WTC11 (cell line): ENCODE measurements around the gene SUSD4. TPM values are rescaled to one million over a fixed set of nuclear protein-coding genes. Genes with fewer than 3 reads are reported as not detected.

Experiments used
- ATAC-seq: fragments of 200-7000 bp; cut with Tn5 transposase; 2 replicates; pipeline ENCODE4 v1.10.0; 2021; ENCODE audit warnings: mild to moderate bottlenecking, moderate library complexity
- CTCF ChIA-PET: fragments of 300-600 bp; sonication (Branson Sonifier 250); formaldehyde crosslinking; loops from one replicate; lab custom pipeline; 2021; ENCODE audit warnings: antibody characterized with exemption; lab: Charles Lee
- POLR2A ChIA-PET: fragments of 350-600 bp; sonication (Branson Sonifier 250); formaldehyde crosslinking; loops from one replicate; lab custom pipeline; 2021; ENCODE audit warnings: antibody characterized with exemption; lab: Charles Lee
- DNase-seq: peaks from one replicate; pipeline ENCODE4 v3.0.0; 2021; ENCODE audit warnings: low spot score
- H3K27ac Mint-ChIP-seq: 2 replicates; pipeline ENCODE4 v1.8.0; 2021; ENCODE audit warnings: mixed read lengths
- H3K27me3 Mint-ChIP-seq: 2 replicates; pipeline ENCODE4 v1.8.0; 2021; ENCODE audit warnings: low read depth, mild to moderate bottlenecking, moderate library complexity, mixed read lengths
- H3K36me3 Mint-ChIP-seq: 2 replicates; pipeline ENCODE4 v1.8.0; 2021; ENCODE audit warnings: mixed read lengths
- H3K4me1 Mint-ChIP-seq: 2 replicates; pipeline ENCODE4 v1.8.0; 2022; ENCODE audit warnings: mixed read lengths
- H3K4me3 Mint-ChIP-seq: 2 replicates; pipeline ENCODE4 v1.8.0; 2021; ENCODE audit warnings: mild to moderate bottlenecking, moderate library complexity, mixed read lengths
- H3K9me3 Mint-ChIP-seq: 2 replicates; pipeline ENCODE4 v1.8.0; 2021; ENCODE audit warnings: mixed read lengths
- CBFB ChIP-seq: sonication (generic); formaldehyde crosslinking; IDR thresholded peaks from 2 replicates; pipeline ENCODE4 v1.8.1; 2022; ENCODE audit warnings: mild to moderate bottlenecking, low read depth, missing genetic modification reagents
- CDX4 ChIP-seq: fragments of 250-450 bp; sonication (Bioruptor Pico); IDR thresholded peaks from 2 replicates; pipeline ENCODE4 v1.9.0; 2021; ENCODE audit warnings: moderate library complexity, mild to moderate bottlenecking, inconsistent platforms, borderline replicate concordance
- E2F1 ChIP-seq: sonication (generic); formaldehyde crosslinking; IDR thresholded peaks from 2 replicates; pipeline ENCODE4 v1.8.0; 2022; ENCODE audit warnings: mild to moderate bottlenecking, missing genetic modification reagents
- E2F5 ChIP-seq: sonication (generic); formaldehyde crosslinking; IDR thresholded peaks from 2 replicates; pipeline ENCODE4 v1.8.1; 2022; ENCODE audit warnings: mild to moderate bottlenecking, moderate library complexity, missing genetic modification reagents
- ELF4 ChIP-seq: sonication (generic); formaldehyde crosslinking; IDR thresholded peaks from 2 replicates; pipeline ENCODE4 v1.8.1; 2022; ENCODE audit warnings: low read depth, mild to moderate bottlenecking, moderate library complexity, missing genetic modification reagents
- ESRRA ChIP-seq: sonication (generic); formaldehyde crosslinking; IDR thresholded peaks from 2 replicates; pipeline ENCODE4 v1.8.1; 2022; ENCODE audit warnings: mild to moderate bottlenecking, missing genetic modification reagents, borderline replicate concordance
- GTF2I ChIP-seq: fragments of 250-450 bp; sonication (Bioruptor Pico); conservative IDR thresholded peaks from 2 replicates; pipeline ENCODE4 v1.4.0; 2021; ENCODE audit warnings: mild to moderate bottlenecking
- JAZF1 ChIP-seq: fragments of 250-450 bp; sonication (Bioruptor Pico); IDR thresholded peaks from 2 replicates; pipeline ENCODE4 v1.9.0; 2021; ENCODE audit warnings: moderate library complexity, mild to moderate bottlenecking, inconsistent platforms
- JUN ChIP-seq: sonication (generic); formaldehyde crosslinking; IDR thresholded peaks from 2 replicates; pipeline ENCODE4 v1.8.0; 2023; ENCODE audit warnings: mild to moderate bottlenecking, missing genetic modification reagents
- MXD4 ChIP-seq: fragments of 250-450 bp; sonication (Bioruptor Pico); IDR thresholded peaks from 2 replicates; pipeline ENCODE4 v1.8.0; 2021; ENCODE audit warnings: mild to moderate bottlenecking, moderate library complexity, borderline replicate concordance
- NFYB ChIP-seq: sonication (generic); formaldehyde crosslinking; conservative IDR thresholded peaks from 2 replicates; pipeline ENCODE4 v1.8.0; 2022; ENCODE audit warnings: low read depth, missing genetic modification reagents
- NR1H2 ChIP-seq: sonication (generic); formaldehyde crosslinking; IDR thresholded peaks from 2 replicates; pipeline ENCODE4 v1.9.0; 2021; ENCODE audit warnings: mild to moderate bottlenecking, moderate library complexity, missing genetic modification reagents
- PRRX2 ChIP-seq: fragments of 250-450 bp; sonication (Bioruptor Pico); IDR thresholded peaks from 2 replicates; pipeline ENCODE4 v1.8.0; 2021; ENCODE audit warnings: mild to moderate bottlenecking
- RORB ChIP-seq: fragments of 250-450 bp; sonication (Bioruptor Pico); IDR thresholded peaks from 2 replicates; pipeline ENCODE4 v1.9.0; 2021; ENCODE audit warnings: mild to moderate bottlenecking
- SMAD4 ChIP-seq: sonication (generic); formaldehyde crosslinking; IDR thresholded peaks from 2 replicates; pipeline ENCODE4 v1.8.0; 2022; ENCODE audit warnings: mild to moderate bottlenecking, missing genetic modification reagents
- SOX15 ChIP-seq: fragments of 250-450 bp; sonication (Bioruptor Pico); IDR thresholded peaks from 2 replicates; pipeline ENCODE4 v1.9.0; 2021; ENCODE audit warnings: mild to moderate bottlenecking
- SP1 ChIP-seq: sonication (generic); formaldehyde crosslinking; conservative IDR thresholded peaks from 2 replicates; pipeline ENCODE4 v1.8.1; 2022; ENCODE audit warnings: missing genetic modification reagents
- STAT6 ChIP-seq: sonication (generic); formaldehyde crosslinking; conservative IDR thresholded peaks from 2 replicates; pipeline ENCODE4 v1.8.1; 2023; ENCODE audit warnings: mild to moderate bottlenecking, low read depth, missing genetic modification reagents, moderate library complexity
- TCF7 ChIP-seq: sonication (generic); formaldehyde crosslinking; IDR thresholded peaks from 2 replicates; pipeline ENCODE4 v1.8.0; 2022; ENCODE audit warnings: mild to moderate bottlenecking, low read depth, missing genetic modification reagents, moderate library complexity
- ZNF219 ChIP-seq: sonication (generic); formaldehyde crosslinking; IDR thresholded peaks from 2 replicates; pipeline ENCODE4 v1.8.0; 2023; ENCODE audit warnings: missing genetic modification reagents, mild to moderate bottlenecking, borderline replicate concordance
- ZNF416 ChIP-seq: fragments of 250-450 bp; sonication (Bioruptor Pico); IDR thresholded peaks from 2 replicates; pipeline ENCODE4 v1.9.0; 2021; ENCODE audit warnings: mild to moderate bottlenecking, inconsistent platforms
- ZNF532 ChIP-seq: fragments of 250-450 bp; sonication (Bioruptor Pico); IDR thresholded peaks from 2 replicates; pipeline ENCODE4 v1.9.0; 2021; ENCODE audit warnings: mild to moderate bottlenecking, borderline replicate concordance
- ZSCAN18 ChIP-seq: fragments of 250-450 bp; sonication (Bioruptor Pico); IDR thresholded peaks from 2 replicates; pipeline ENCODE4 v2.1.2; 2022; ENCODE audit warnings: mild to moderate bottlenecking, moderate library complexity
- total RNA-seq: library from RNA; stranded (reverse); gene quantifications from 3 replicates; pipeline ENCODE4 v1.2.3, GENCODE V29; 2021

SUSD4 gene
- total RNA-seq, 1 experiment from 2014 or later, result 1.8 TPM

- no peak for TF ChIP-seq ZSCAN18 (CRISPR knock-in tag)
- no peak for TF ChIP-seq RORB (CRISPR knock-in tag)
- TF ChIP-seq PRRX2 (CRISPR knock-in tag), result no peak
- TF ChIP-seq ZNF416 (CRISPR knock-in tag), result no peak
- TF ChIP-seq JAZF1 (CRISPR knock-in tag), result no peak
- TF ChIP-seq SP1 (CRISPR knock-in tag), result no peak
- TF ChIP-seq MXD4 (CRISPR knock-in tag), result no peak
Measured at GRCh38 chr1:223183268-223183862, 180.6 kb downstream of the SUSD4 start (continued).

GRCh38 chr1:223180731-223181321, 183.2 kb downstream of the SUSD4 start:
- no peak overlapping the region for H3K27ac Mint-ChIP-seq
- CTCF ChIA-PET, result interaction anchor here (0.6 to 1.4 kb wide), 3 partner anchors 47 to 339 kb away, joined by 5 to 7 read pairs (median 6); no protein-coding TSS in a partner anchor
- H3K4me3 Mint-ChIP-seq, result no peak overlapping the region
- peaks cover 3% of the 10 kb centered on the region for H3K9me3 Mint-ChIP-seq
- POLR2A ChIA-PET, result interaction anchor here (0.5 kb wide), 1 partner anchor 382 kb away, joined by 3 read pairs; no protein-coding TSS in a partner anchor
- TF ChIP-seq SOX15 (CRISPR knock-in tag) (no peak), NR1H2 (CRISPR knock-in tag) (no peak), TCF7 (CRISPR knock-in tag) (no peak), E2F5 (no peak), E2F1 (no peak), ELF4 (CRISPR knock-in tag) (no peak), SMAD4 (no peak), NFYB (CRISPR knock-in tag) (no peak), CBFB (no peak), ZNF219 (CRISPR knock-in tag) (no peak), ESRRA (CRISPR knock-in tag) (no peak), JUN (CRISPR knock-in tag) (no peak), GTF2I (CRISPR knock-in tag) (no peak), ZNF416 (CRISPR knock-in tag) (no peak)
- peaks cover 2% of the 10 kb centered on the region; the same call in 1 of the 2 replicates for H3K36me3 Mint-ChIP-seq
- peaks cover 81% of the 10 kb centered on the region for H3K27me3 Mint-ChIP-seq
- peak; percentile 48 for ATAC-seq
- no peak for DNase-seq
- peaks cover 14% of the 10 kb centered on the region for H3K4me1 Mint-ChIP-seq

- ATAC-seq (no peak), DNase-seq (no peak)
- ChIA-PET POLR2A (no interaction called here), CTCF (interaction anchor here (1.3 to 1.4 kb wide), 2 partner anchors 46 to 56 kb away, joined by 6 to 7 read pairs; no protein-coding TSS in a partner anchor)
- peaks cover 81% of the 10 kb centered on the region for H3K27me3 Mint-ChIP-seq
- no peak overlapping the region for H3K4me3 Mint-ChIP-seq
- H3K9me3 Mint-ChIP-seq, result peaks cover 3% of the 10 kb centered on the region
- H3K27ac Mint-ChIP-seq, result no peak overlapping the region
- H3K4me1 Mint-ChIP-seq, result peaks cover 14% of the 10 kb centered on the region
- peaks cover 2% of the 10 kb centered on the region; the same call in 1 of the 2 replicates for H3K36me3 Mint-ChIP-seq
- TF ChIP-seq CDX4 (no peak), ZNF416 (CRISPR knock-in tag) (no peak), STAT6 (CRISPR knock-in tag) (no peak), ESRRA (CRISPR knock-in tag) (no peak), ZNF532 (CRISPR knock-in tag) (no peak)
Measured at GRCh38 chr1:223179786-223180185, 184.2 kb downstream of the SUSD4 start.
